Esophagus muscularis mucosa (tissue), 4 donors: ENCODE results near the gene MAGI1.

Source experiments
- EP300 ChIP-seq: sonication (generic); formaldehyde crosslinking; IDR thresholded peaks from one replicate; pipeline ENCODE4 v1.6.1; 2017; ENCODE audit warnings: antibody characterized with exemption
- POLR2A ChIP-seq: fragments of 450-650 bp; IDR thresholded peaks from one replicate; pipeline ENCODE4 v1.6.1; 2017; ENCODE audit warnings: antibody characterized with exemption, moderate library complexity, mild to moderate bottlenecking, low read depth
- POLR2AphosphoS5 ChIP-seq, 2 donors: sonication (generic); formaldehyde crosslinking; IDR thresholded peaks; one replicate each; pipeline ENCODE4 v1.6.1; 2017; ENCODE audit warnings: antibody characterized with exemption in 2 of 2
- TF ChIP-seq, protein P1 (sequence below), 3 experiments: fragments of 200-600 bp in 2 of 3; fragments of 450-650 bp in 1 of 3; sonication (generic) in 2 of 3; IDR thresholded peaks; one replicate each; pipeline ENCODE4 v1.5.1; 2017 to 2019; ENCODE audit warnings: antibody characterized with exemption in 3 of 3, mild to moderate bottlenecking in 2 of 3, moderate library complexity in 1 of 3

- TF ChIP-seq, protein P1, sequence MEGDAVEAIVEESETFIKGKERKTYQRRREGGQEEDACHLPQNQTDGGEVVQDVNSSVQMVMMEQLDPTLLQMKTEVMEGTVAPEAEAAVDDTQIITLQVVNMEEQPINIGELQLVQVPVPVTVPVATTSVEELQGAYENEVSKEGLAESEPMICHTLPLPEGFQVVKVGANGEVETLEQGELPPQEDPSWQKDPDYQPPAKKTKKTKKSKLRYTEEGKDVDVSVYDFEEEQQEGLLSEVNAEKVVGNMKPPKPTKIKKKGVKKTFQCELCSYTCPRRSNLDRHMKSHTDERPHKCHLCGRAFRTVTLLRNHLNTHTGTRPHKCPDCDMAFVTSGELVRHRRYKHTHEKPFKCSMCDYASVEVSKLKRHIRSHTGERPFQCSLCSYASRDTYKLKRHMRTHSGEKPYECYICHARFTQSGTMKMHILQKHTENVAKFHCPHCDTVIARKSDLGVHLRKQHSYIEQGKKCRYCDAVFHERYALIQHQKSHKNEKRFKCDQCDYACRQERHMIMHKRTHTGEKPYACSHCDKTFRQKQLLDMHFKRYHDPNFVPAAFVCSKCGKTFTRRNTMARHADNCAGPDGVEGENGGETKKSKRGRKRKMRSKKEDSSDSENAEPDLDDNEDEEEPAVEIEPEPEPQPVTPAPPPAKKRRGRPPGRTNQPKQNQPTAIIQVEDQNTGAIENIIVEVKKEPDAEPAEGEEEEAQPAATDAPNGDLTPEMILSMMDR (IDR thresholded peaks at IDR 0.05), result no peak
- TF ChIP-seq EP300 (no peak), POLR2AphosphoS5 (IDR thresholded peaks at IDR 0.05) (no peak), POLR2A (no peak)
Measured at GRCh38 chr3:65884071-65884470, 154.6 kb downstream of the MAGI1 start.
